ENCODE measurements around the gene LILRA2.

The LILRA2 gene

GRCh38 chr19:54606230-54606629 lies 32.6 kb downstream of the LILRA2 start:
- H3K4me1 ChIP-seq: no peaks in the 10 kb centered on the region
- no peak for DNase-seq
- TF ChIP-seq CTCF (IDR thresholded peaks at IDR 0.05): no peak
- peaks cover 0 to 8% (median 3%) of the 10 kb centered on the region in 3 donors for H3K9me3 ChIP-seq
- H3K4me3 ChIP-seq: no peak overlapping the region
- no peaks in the 10 kb centered on the region for H3K36me3 ChIP-seq
- H3K27ac ChIP-seq: no peak overlapping the region
- intact Hi-C loops (cut with DNase I; ENCODE audit: low total_unique reads): no loop called here
- no peaks in the 10 kb centered on the region for H3K27me3 ChIP-seq

DNA sequence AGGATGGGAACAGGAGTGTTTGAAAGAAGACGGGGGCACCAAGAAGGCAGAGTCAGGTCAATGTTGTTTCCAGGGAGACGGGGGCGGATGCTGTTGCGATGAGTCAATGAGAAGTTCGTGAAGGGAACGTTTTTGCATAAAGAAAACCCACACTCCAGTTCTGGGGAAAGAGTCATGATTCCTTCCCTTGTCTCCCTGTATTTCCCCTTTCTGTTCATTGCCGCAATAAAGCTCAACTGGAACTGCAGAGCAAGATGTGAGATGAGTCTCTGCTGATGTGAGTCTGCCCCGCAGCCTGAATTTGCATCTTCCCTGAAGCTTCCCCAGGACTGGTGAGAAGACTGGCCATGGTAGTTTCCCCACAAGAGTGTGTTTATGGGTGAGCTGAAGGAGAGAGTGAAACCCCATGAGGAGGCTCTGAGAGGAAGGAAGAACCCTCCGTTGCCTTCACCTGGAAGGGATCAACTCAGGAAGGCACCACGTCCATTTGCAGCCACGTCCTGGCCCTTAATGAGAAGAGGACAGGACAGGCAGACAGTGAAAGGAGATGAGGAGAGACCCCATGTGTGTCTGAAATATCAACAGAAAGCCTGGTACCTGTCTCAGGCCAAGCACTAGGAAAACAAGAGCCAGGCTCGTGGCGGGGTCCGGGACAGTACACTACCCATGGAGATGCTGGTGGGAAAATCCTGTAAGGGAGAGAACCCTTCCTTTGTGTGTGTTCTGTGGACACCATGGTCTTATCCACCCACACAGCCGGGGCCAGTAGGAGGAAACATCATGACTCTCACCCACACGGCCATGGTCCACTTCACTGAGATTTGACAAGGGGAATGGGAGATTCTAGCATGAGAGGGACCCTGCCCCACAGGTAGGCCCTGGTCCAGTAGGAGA lies 33.5 kb downstream of the LILRA2 start:
- no peaks in the 10 kb centered on the region for H3K27me3 ChIP-seq
- no peak overlapping the region for H3K27ac ChIP-seq
- no peak for DNase-seq
- peaks cover 0 to 8% (median 3%) of the 10 kb centered on the region in 3 donors for H3K9me3 ChIP-seq
- intact Hi-C loops (cut with DNase I; ENCODE audit: low total_unique reads): no loop called here
- no peak for TF ChIP-seq CTCF (IDR thresholded peaks at IDR 0.05)
- H3K4me1 ChIP-seq: no peaks in the 10 kb centered on the region
- H3K4me3 ChIP-seq: no peak overlapping the region
- H3K36me3 ChIP-seq: no peaks in the 10 kb centered on the region

DNA sequence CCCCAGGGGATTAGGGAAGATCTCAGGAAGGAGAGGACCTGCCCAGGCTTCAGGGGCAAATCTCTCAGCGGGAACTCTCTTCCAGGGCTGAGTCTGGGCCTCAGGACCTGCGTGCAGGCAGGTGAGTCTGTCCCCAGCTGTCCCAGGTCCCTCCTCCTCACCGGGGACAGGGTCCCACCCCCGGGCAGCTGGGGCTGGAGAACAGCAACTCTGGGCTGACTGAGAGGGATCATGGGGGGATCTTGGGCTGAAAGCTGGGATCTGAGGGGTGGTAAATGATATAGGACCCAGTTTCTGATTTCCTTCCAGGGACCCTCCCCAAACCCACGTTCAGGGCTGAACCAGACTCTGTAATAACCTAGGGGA lies 34.2 kb downstream of the LILRA2 start:
- H3K4me1 ChIP-seq: no peaks in the 10 kb centered on the region
- H3K4me3 ChIP-seq: no peak overlapping the region
- no peaks in the 10 kb centered on the region for H3K27me3 ChIP-seq
- no peak for TF ChIP-seq CTCF (IDR thresholded peaks at IDR 0.05)
- peaks cover 0 to 8% (median 3%) of the 10 kb centered on the region in 3 donors for H3K9me3 ChIP-seq
- intact Hi-C loops (cut with DNase I; ENCODE audit: low total_unique reads): no loop called here
- DNase-seq: no peak
- H3K36me3 ChIP-seq: no peaks in the 10 kb centered on the region
- no peak overlapping the region for H3K27ac ChIP-seq

GRCh38 chr19:54608205-54608604 lies 34.6 kb downstream of the LILRA2 start:
- intact Hi-C loops (cut with DNase I; ENCODE audit: low total_unique reads): no loop called here
- TF ChIP-seq CTCF (IDR thresholded peaks at IDR 0.05): no peak
- Histone ChIP-seq H3K36me3 (no peaks in the 10 kb centered on the region), H3K27ac (no peak overlapping the region), H3K4me1 (no peaks in the 10 kb centered on the region), H3K27me3 (no peaks in the 10 kb centered on the region), H3K9me3 (peaks cover 0 to 8% (median 3%) of the 10 kb centered on the region in 3 donors), H3K4me3 (no peak overlapping the region)
- no peak for DNase-seq

DNA sequence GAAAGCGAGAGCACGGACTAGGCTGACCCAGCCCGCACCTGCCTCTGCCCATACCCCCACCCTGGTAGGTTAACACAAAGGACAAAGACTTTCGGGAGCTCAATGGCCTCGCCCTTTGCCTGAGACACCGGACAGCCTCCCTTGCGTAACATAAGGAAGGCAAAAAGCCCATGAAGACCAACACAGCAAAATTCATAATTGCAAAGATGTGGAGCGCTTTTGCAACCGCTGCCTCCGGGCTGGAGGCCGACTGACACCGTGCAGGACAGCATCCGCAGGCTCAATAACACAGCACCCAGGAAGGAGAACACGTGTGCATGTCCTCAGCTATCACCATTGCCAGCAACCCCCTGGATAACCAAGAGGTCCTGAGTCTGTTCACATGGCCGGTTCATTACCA lies 35.2 kb downstream of the LILRA2 start:
- intact Hi-C loops (cut with DNase I; ENCODE audit: low total_unique reads): no loop called here
- H3K4me3 ChIP-seq: no peak overlapping the region
- H3K36me3 ChIP-seq: no peaks in the 10 kb centered on the region
- no peak overlapping the region for H3K27ac ChIP-seq
- H3K27me3 ChIP-seq: no peaks in the 10 kb centered on the region
- DNase-seq: no peak
- TF ChIP-seq CTCF (IDR thresholded peaks at IDR 0.05): no peak
- peaks cover 0 to 8% (median 3%) of the 10 kb centered on the region in 3 donors for H3K9me3 ChIP-seq
- no peaks in the 10 kb centered on the region for H3K4me1 ChIP-seq

Data from tibial artery (tissue), 4 donors.